ENCODE data around the gene DSTYK. TPM values are rescaled to one million over a fixed set of nuclear protein-coding genes. Genes with fewer than 3 reads are reported as not detected.

The DSTYK gene
- total and polyA plus RNA-seq, 8 donors: 2.9 to 9.0 (median 4.4) TPM

DNA sequence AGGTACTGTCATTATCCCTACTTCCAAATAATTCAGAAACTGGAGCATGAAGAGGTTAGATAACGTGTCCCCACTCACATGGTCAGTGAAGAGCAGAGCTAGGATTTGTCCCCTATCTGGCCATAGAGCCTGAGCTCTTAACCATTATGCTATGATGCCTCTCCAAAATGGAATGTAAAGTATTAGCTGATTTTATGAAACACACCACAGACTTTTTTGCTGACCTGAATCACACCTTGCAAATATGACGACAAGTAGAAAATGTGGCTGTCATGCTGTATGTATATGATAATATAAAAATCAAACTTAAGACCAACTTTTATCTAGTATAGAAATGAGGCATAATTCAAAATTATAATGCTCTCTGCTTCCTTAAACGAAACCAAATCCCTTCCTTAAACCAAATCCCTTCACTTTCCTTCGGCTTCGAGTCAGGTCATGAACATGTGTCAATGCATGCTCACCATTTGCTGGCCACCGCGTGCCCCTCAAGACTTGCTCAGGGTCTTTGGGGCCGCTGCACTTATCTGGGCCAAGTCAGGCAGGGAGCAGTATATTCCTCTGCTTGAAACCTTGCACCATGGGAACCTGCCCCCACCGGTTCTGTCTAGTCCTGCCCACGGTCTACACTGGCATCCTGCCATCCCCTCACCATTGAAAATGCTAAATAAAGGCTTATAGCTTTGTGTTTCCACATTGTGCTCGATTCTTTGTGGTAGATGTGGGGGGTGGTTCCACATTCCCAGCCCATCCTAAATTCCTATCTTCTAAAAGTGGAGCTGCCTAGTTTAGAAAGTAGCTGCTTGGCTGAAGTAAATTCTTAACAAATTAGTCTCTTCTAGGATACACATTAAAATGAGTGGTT, 14.6 kb upstream of the DSTYK start:
- intact Hi-C loops (cut with DNase I): no loop called here
- H3K4me3 ChIP-seq: no peak overlapping the region
- H3K36me3 ChIP-seq: no peaks in the 10 kb centered on the region
- TF ChIP-seq, protein P1, sequence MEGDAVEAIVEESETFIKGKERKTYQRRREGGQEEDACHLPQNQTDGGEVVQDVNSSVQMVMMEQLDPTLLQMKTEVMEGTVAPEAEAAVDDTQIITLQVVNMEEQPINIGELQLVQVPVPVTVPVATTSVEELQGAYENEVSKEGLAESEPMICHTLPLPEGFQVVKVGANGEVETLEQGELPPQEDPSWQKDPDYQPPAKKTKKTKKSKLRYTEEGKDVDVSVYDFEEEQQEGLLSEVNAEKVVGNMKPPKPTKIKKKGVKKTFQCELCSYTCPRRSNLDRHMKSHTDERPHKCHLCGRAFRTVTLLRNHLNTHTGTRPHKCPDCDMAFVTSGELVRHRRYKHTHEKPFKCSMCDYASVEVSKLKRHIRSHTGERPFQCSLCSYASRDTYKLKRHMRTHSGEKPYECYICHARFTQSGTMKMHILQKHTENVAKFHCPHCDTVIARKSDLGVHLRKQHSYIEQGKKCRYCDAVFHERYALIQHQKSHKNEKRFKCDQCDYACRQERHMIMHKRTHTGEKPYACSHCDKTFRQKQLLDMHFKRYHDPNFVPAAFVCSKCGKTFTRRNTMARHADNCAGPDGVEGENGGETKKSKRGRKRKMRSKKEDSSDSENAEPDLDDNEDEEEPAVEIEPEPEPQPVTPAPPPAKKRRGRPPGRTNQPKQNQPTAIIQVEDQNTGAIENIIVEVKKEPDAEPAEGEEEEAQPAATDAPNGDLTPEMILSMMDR (IDR thresholded peaks at IDR 0.05): no peak
- H3K4me1 ChIP-seq: peaks cover 0 to 10% (median 3%) of the 10 kb centered on the region in 3 donors
- no peaks in the 10 kb centered on the region for H3K9me3 ChIP-seq
- no peak for ATAC-seq
- FAIRE-seq: no peak
- DNase-seq: no peak
- no peak overlapping the region for H3K27ac ChIP-seq
- H3K27me3 ChIP-seq: no peaks in the 10 kb centered on the region
- WGBS, 2 donors: 48 to 55% methylated on average over 11 of the region's 11 CpGs

DNA sequence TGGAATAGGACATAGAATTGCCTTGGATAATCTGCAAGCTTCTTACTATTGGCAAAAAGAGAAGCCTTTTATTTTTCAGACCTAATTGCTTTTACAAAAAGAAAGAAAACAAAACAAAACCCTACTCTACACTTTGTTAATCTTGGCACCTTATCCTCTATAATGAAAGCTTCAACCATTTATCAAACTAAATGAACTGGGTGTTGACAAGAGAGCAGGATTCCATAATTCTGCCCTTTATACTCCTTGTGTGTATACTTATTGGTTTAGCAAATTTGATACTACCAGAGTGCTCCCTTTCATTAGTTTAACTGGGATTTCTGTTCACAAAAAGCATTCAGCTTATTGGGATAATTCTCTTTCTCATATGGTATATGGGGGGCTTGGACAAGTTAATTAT, 13.2 kb upstream of the DSTYK start:
- DNase-seq (no peak), ATAC-seq (no peak), FAIRE-seq (no peak)
- intact Hi-C loops (cut with DNase I): no loop called here
- H3K27ac ChIP-seq: no peak overlapping the region
- H3K4me3 ChIP-seq: no peak overlapping the region
- no peaks in the 10 kb centered on the region for H3K27me3 ChIP-seq
- TF ChIP-seq, protein P1 (IDR thresholded peaks at IDR 0.05): no peak
- no peaks in the 10 kb centered on the region for H3K36me3 ChIP-seq
- peaks cover 0 to 3% (median 1%) of the 10 kb centered on the region in 3 donors for H3K4me1 ChIP-seq
- H3K9me3 ChIP-seq: no peaks in the 10 kb centered on the region

DNA sequence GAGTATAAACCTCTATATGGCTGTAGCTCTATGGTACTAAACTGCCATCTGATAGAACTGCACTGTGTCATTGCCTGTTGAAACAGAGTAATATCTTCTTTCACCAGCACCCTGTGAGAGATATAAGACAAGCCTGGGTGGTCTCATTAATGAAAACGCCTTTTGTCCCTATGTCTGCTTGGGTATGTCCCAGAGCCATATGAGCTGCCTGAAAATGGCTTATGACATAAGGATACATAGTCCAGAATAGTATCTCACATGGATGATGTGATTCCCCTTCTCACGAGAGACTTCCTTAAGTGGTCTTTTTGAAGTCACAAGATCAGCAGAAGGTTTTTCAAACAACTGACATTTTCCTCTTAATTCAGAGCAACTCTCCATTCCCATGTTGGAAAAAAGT, 8.9 kb upstream of the DSTYK start:
- intact Hi-C loops (cut with DNase I): no loop called here
- TF ChIP-seq, protein P1 (IDR thresholded peaks at IDR 0.05): no peak
- WGBS, 2 donors: 52 to 73% methylated on average over 2 of the region's 2 CpGs
- Histone ChIP-seq H3K4me3 (no peak overlapping the region), H3K4me1 (no peaks in the 10 kb centered on the region), H3K27me3 (no peaks in the 10 kb centered on the region), H3K27ac (no peak overlapping the region), H3K9me3 (no peaks in the 10 kb centered on the region), H3K36me3 (no peaks in the 10 kb centered on the region)
- no peak for FAIRE-seq
- no peak for ATAC-seq
- no peak for DNase-seq

DNA sequence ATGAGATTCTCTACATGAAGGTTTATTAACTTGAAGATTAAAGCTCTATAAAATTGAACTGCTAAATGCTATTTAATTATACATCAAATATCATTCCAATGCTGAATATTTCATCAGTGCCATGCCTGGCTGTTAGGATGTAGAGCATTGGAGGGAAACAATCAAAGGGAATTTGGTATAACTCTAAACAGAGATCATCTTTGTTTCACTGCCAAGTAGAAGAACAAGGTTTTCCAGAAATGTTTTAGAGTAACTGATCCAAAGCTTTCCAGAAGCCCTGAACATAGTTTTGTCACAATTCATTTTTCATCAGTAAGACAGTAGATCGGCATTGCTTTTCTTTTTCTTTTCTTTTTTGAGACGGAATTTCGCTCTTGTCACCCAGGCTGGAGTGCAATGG, 5.9 kb upstream of the DSTYK start:
- Histone ChIP-seq H3K36me3 (no peaks in the 10 kb centered on the region), H3K4me1 (no peaks in the 10 kb centered on the region), H3K4me3 (no peak overlapping the region), H3K27me3 (no peaks in the 10 kb centered on the region), H3K27ac (no peak overlapping the region), H3K9me3 (no peaks in the 10 kb centered on the region)
- ATAC-seq (no peak), DNase-seq (no peak), FAIRE-seq (no peak)
- intact Hi-C loops (cut with DNase I): loop anchor here in 1 of 3 donors (10.0 kb wide), 1 partner anchor 93 kb away; the partner anchor contains the start of gene RBBP5
- TF ChIP-seq, protein P1 (IDR thresholded peaks at IDR 0.05): no peak
- WGBS, 2 donors: 45 to 58% methylated on average over 3 of the region's 3 CpGs

DNA sequence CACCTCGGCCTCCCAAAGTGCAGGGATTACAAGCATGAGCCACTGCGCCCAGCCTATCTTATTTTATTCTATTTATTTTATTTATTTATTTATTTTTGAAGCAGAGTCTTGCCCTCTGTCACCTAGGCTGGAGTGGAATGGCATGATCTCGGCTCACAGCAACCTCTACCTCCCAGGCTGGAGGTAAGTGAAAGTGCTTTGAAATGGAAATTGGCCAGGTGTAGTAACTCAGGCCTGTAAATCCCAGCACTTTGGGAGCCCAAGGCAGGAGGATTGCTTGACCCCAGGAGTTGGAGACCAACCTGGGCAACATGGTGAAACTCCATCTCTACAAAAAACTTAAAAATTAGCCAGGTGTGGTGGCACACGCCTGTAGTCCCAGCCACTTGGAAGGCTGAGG, 5.1 kb upstream of the DSTYK start:
- FAIRE-seq (no peak), DNase-seq (no peak), ATAC-seq (no peak)
- Histone ChIP-seq H3K4me1 (no peaks in the 10 kb centered on the region), H3K36me3 (no peaks in the 10 kb centered on the region), H3K4me3 (no peak overlapping the region), H3K27ac (no peak overlapping the region), H3K9me3 (no peaks in the 10 kb centered on the region), H3K27me3 (no peaks in the 10 kb centered on the region)
- intact Hi-C loops (cut with DNase I): loop anchor here in 1 of 3 donors (10.0 kb wide), 1 partner anchor 92 kb away; the partner anchor contains the start of gene RBBP5
- WGBS, 2 donors: 62 to 76% methylated on average over 4 of the region's 4 CpGs
- TF ChIP-seq, protein P1 (IDR thresholded peaks at IDR 0.05): no peak
